HG03457 (cell line): ENCODE data around the gene MAN1B1.
"Not testable (repeated sequence)": the region's sequence is repeated elsewhere in the genome, so short reads cannot be mapped to it uniquely, and the experiment has no call there.

Source experiments
- ATAC-seq: cut with Tn5 transposase; IDR thresholded peaks from one replicate; pipeline ENCODE4 v1.9.1; 2021; ENCODE audit warnings: moderate number of reproducible peaks; ENCODE audit not compliant: unreplicated experiment

The MAN1B1 gene

DNA sequence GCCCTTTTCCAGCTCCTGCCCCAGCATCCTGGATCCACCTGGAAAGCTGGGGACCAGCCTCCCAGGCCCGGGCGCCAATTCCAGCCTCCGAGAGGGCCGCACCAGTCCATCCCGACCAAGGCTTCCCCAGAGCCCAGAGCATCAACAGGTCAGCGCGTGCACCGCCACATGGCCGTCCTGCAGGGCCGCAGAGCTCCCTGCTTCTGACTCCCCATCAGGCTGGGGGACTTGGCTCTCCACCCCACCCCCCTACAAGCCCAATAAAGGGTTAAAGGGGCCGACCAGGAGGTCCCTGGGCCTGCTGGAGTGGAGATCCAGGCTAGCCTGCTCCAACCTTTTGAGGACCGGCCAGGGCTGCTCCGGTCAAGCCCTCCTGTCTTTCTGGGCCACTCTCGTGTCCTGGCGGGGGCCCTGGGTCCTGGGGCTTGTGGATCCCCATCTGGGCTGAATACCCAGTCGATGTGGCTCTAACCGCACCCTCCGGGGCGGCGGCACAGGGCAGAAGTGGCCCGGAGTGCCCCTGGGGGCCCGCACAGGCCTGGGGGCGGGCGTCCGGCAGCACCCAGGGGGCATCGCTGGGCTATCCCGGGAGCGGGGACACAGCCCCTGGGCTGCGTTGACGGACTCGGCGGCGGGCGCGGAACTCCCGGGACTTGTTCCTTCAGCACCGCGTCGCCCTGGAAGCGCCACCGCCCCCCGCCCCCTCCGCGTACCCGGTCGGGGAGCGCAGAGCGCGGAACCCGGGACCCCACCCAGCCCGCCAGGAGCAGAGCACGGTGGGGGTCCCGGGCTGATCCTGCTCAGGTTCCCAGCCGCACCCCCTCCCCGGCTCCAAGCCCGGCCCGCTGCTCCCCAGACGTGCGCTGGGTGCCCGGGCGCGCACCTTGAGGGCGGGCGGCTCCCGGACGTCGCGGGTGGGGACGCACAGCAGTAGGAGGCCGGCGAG lies 33.5 kb upstream of the MAN1B1 start:
- no peak for ATAC-seq

DNA sequence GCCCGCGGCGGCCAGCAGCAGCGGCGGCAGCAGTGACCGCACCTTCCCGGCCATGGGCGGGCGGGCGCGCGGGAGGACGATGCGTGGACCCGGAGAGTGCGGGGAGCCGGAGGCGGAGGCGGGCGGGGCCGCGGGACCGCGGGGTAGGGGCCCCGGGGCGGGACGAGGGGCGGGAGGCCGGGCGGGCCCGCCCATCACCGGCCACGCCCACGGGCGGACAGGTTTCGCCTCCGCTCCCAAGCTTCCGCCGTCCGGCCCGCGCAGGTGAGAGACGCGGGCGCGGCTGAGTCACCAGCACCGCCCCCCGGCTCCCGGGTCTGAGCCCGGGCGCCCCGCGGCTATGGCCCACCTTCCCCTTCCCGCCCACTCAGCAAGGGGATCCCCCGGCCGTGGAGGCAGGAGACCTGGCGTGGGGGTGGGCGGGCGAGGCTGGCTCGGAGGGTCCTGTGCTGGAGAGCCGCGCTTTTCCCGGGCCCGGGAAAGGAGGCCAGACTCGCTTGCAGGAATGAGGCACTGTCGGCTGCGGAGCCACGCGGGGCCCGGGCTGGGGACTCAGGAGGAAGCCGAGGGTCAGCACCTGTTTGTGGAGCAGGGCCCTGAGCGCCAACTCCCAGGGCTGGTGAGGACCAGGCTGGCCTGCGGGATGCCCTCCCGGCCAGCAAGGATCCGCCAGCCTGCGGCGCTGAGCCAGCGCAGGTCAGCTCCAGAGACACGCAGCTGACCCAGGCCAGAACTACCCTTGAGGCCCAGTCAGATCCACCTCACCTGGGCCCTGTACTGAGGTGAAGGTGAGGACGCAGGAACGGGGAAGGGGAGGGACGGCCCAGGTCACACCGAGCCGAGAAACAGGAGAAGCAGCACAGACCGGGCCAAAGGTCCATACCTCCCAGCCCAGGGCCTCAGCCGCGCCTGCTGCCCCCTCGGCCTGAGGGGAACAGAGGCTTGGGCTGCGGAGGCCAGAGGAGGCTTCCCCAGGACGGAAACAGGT lies 32.5 kb upstream of the MAN1B1 start, which contains the start of gene ENTPD2:
TSS of gene ENTPD2 (minus strand) at position 118 of the 988 bp plus-strand sequence. CDS start at position 54, 64 bp downstream.
- no peak for ATAC-seq

DNA sequence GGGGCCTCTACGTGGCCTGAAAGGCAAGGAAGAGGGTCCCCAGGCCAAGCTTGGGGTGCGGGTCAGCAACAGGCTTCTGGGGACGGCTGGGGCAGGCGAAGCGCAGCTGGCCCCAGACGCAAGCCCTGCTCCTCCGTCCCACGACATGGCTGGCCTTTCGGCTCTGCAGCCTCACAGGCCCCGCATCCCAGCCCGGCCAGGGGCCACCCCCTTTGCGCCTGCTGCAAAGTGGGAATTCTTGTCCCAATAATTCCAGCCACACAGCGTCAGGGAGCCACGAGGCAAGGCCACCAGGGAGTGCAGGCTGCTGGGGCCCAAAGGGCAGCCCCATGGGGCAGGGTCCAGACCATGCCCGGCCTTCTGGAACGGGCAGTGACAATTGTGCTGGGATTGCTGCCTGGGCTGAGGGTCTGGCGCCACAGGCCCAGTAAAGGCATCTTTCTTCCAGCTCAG lies 31.8 kb upstream of the MAN1B1 start:
- no peak for ATAC-seq

DNA sequence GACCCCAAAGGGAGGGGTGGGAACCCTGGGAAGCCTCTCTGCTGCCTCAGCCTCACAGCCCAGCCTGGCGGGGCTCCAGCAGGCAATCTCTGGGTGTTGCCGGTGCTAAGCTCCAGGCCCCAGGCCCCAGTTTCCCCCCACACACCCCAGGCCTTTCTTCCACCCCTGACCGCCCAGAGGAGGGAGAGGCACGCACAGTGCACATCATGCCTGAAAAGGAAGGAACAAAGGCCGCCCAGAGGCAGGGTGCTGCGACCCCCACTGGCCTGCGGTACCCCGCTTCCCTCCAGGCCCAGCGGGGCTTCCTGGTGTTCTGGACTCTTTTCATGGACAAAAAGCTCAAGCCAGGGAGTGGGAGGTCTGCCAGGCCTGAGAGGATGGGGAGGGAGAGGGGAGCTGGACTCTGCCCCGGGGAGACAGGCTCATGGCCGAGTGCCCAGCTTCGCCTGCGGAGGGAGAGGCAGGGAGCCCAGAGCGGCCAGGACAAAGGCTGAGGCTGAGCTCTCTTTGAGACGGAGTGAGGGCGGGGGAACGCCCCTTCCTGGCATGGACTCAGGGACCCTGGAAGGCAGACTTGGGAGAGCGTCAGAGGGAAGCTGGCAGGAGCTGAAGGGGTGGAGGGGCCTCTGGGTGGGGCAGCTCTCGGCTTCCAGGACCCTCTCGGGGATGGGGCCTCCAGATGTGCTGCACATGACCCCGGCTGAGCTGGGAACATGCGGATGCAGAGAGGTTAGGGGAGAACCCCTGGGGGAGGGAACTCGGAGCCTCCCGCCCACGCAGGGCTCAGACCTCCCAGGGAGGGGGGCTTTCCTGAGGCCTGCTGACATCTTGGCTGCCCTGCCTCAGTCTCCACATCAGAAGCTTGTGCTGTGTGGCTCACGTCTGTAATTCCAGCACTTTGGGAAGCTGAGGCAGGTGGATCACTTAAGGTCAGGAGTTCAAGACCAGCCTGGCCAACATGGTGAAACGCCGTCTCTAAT lies 31.1 kb upstream of the MAN1B1 start:
- no peak for ATAC-seq

DNA sequence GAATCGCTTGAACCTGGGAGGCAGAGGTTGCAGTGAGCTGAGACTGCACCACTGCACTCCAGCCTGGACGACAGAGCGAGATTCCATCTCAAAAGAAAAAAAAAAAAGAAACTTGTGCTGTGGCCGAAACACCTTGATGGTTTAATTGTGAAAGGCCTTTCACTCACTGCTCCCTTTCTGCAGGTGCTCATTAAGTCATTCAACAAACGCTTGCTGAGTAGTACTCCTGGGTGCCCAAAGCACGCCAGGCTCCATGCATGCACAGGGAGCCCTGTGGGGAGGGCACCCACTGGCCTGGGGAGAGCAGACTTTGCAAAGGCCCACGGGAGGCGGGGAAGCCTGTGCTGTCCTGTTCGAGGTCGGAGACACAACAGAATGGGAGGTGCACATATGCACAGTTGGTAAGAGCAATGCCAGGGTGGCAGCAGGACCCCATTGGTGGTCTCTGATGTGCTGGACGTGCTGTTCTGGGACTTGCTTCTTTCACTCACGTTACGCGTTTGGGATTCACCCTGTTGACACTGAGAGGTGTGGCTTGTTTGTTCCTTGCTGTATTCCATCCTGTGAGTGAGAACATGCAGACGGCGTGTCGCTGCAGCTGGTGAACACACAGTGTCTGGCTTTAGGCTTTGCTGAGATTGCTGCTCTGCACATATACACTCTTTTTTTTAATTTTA lies 29.9 kb upstream of the MAN1B1 start:
- ATAC-seq: no peak

DNA sequence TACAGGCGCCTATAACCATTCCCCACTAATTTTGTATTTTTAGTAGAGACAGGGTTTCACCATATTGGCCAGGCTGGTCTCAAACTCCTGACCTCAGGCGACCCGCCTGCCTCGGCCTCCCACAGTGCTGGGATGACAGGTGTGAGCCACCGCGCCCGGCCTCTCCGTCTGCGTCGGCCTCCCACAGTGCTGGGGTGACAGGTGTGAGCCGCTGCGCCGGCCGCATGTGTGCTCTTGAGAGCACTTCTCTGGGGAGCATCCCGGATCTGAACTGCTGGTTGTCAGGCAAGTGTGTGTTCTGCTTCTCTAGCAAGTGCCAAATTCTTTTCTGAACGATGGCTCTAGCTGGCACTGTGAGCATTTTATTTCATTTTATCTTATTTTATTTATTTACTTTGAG lies 29.2 kb upstream of the MAN1B1 start:
- no peak for ATAC-seq

DNA sequence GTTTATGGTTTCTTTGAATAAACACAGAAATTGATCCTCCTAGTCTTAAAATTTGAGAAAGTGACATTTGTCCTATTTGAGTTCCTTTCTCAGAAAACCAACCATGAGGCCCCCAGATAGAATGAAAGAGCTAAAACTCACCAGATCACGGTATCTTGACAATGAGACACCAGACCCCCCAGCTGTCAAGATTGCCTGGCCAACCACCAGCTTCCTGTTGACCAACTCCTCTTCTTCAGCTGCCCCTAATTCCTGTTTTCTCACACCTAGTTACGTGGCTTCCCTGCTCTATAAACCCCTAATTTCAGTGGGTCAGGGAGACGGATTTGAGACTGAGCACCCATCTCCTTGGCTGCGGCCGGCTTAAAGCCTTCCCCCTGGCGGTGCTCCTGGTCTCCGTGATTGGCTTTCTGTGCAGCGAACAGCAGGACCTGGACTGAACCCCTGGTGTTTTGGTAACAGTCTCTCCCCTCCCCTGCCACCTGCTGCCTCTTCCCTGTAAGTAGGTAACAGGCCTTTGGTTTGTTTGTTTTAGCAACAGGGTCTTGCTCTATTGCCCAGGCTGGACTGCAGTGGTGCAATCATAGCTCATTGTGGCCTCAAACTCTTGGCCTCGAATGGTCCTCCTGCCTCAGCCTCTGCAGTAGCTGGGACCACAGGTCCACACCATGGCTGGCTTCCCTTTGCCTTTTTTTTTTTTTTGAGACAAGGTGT lies 28.1 kb upstream of the MAN1B1 start:
- ATAC-seq: no peak

DNA sequence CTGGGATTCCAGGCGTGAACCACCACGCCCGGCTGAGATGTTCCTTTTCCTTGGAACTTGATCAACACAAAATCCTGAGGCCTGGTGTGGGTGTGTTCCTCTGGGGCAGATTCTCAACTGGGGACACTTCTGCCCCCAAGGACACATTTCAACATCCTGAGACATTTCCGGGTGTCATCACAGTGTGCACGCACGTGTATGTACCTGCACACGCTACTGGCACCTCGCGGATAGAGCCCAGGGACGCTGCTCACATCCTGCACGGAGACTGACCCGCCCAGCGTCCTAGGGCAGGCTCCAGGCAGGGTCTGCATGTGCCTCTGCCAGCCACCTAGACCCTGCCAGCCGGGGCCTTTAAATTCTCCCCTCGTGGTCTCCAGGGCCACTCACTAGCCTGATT lies 24.4 kb upstream of the MAN1B1 start:
- ATAC-seq: no peak

DNA sequence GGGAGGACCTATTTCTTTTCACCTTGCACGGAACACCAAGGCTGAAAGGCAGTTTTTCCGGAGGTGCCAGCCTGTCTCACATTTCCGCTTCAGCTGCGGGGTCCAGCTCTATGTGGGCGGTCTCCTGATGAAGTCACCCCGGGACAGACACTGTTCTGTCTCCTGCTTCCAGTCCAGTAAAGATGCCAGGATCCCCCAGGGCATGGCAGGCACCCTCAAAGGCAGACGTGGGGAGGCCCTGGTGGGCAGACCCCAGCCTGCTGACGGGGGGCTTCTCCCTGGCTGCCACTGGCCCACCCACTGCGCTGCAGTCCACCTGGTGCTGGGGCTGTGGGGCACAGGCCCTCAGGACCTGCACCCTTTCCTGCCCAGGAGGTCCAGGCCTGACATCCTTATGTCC lies 24.0 kb upstream of the MAN1B1 start:
- ATAC-seq: not testable (repeated sequence)

DNA sequence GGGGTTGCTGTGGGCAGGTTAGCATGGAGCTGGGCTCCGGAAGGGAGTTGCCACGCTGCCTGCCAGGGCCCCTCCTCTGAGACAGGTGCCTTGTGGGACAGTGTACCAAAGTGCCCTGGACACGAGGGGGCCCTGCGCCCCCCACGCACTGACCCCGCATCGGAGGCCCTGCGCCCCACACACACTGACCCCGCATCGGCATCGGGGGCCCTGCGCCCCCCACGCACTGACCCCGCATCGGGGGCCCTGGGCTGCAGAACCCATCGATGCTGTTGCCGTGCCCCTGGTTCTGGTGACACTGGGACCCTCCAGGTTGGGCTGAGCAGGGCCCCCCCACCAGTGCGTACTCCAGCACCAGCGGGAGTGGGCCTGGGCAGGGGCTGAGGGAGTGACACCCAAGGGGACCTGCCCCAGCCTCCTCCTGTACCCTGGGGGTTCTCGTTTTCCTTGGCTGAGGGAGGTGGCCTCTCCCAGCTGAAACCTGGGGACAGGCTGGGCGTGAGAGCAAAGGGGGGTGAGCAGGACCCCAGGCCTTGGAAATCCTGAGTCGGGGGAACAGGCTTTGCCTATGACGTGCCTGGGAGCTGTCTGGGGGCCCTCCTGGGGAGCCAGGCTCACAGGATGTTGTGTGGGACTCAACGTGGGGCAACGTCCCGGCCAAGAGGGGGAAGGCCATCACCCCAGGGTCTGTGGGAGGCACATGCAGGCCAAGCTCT lies 23.3 kb upstream of the MAN1B1 start:
- ATAC-seq: no peak

DNA sequence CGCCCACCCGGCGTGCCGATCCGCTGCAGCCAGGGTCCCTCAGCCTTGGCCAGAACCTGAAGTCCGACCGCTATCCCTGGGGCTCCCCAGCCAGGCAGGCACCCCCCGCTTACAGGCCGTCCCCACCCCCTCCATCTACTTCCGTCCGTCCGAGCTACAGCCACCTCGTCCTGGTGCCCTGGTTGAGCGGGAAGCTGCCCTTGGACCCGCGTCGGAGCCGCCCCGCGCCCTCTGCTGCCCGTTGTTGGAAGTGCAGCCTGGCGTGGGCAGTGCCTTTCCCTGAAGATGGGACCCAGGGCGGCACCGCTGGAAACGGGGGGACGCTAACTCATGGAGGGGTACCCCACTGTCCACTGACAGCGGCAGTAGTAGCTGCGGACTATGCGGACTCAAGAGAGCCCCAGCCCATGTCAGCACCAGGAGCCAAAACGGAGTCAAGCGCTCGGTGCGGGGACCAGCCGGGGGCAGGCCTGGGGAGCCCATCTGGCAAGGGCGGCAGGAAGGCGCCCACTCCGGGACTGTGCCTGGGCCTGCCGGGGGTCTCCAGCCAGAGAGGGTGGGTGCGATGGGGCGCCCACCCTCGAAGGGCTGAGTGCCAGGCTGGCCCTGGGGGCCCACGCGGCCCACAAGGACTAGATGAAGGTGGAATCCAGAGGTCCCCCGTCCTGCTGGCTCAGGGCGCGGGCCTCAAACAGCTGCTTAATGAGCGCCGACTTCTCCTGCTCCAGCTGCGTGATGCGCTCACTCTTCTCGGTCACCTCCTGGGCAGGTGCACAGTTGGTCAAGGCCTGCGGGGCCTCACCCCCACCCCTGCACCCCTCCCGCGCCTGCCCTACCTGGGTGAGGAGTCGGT lies 22.5 kb upstream of the MAN1B1 start:
- ATAC-seq: no peak

DNA sequence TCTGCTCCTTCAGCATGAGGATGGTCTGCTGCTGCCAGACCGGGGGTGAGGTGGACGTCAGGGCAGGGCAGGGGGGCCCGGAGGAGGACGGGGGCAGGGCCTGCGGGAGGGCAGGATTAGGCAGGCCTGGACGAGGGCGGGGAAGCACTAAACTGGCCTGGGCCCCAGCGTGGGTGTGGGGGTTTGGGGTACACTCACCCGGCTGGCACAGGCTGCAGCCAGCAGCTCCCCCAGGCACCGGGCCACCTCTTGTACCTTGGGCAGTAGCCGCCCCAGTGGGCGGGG lies 22.0 kb upstream of the MAN1B1 start:
- ATAC-seq: no peak

DNA sequence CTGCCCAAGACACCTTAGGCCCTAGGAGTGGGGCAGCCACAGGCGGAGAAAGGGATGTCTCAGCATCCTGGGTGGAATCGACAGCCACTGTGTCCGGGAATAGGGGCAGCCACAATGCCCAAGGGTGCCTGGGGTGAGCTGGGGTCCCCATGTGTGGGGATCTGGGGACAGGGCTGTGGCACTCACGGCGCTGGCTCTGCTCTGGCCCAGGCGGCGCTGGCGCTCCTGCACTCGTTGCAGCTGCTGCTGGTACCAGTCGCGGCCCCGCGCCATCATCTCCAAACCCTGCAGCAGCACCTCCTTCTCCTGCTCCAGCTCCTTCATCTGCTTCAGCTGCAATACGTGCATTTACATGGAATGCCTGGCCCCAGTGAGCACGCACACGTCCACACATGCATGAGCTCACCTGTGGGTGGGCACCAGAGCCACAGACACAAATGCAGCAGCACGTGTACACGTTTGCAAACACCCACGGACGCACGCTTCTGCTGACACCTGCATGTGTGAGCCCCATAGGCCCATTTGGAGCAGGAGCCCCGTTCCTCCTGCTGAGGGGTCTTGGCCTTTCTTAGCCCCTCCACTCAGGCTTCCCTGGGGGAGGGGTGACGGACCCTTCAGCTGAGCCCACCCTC lies 21.3 kb upstream of the MAN1B1 start:
- no peak for ATAC-seq

DNA sequence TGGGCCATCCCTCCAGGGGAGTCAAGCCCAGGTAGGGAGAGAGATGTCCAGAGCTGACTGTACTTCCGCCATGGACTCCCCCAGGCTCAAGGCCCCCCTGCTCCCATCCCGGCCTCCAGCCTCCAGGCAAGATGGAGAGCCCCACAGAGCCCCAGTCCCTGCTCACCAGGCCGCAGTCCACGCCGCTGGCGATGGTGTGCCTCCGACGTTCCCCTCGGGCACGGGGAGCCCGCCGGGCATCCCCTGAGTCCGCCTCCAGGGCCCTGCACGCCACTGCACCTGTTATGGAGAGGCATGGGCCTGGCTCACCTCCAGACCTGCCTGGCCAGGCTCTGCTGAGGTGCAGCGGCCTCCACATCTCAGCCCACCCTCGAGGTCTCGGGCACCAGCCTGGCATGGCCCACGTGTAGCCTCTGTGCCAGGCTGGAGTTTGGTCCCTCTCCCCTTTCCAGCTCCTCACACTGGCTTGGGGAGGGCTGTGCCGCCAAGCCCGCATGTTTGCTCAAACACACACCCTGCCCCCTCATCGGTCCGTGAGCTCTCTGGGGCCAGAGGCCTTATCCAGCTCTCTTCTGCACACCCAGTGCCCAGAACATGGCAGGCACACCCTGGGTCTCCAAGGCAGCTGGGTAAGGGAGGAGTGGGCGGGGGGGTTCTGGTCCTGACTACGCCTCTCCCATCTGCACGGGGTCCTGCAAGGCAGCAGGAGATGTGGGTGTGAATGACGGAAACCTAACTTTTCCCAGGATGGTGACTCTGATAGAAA lies 20.5 kb upstream of the MAN1B1 start:
- no peak for ATAC-seq

DNA sequence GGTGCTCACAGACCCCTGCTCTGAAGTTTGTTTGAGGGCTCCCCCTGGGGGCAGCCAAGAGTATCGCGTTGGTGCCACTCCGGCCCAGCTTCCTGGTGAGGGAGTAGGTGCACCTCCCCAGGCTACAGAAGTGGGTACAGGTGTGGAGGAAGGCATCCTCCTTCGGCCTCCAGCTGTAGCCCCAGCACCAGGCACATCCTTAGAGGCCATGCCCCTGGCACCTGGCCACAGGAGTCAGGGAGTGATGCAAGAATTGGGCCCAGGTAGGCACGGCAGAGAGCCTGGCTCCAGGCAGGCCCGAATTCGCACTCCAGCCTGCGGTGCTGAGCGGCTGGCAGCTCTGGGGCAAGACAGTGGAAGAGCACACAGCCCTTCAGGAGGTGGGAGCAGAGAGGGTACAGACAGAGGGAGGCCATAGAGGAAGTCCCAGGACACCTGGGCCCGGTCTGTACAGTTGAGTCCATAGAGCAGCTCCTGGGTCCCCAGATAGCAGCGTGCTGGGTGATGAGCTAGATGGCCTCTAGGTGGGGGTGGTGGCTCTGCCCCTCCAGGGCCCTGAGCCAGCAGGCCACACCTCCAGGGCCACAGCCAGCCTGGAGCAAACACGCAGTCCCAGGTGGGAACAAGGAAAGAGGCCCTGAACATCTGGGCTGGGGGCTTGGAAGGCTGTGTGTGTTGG lies 18.8 kb upstream of the MAN1B1 start:
- no peak for ATAC-seq
